B cell (primary cell): Measurements from ENCODE around the gene ENOX1.

Experiments
- EZH2 ChIP-seq: IDR thresholded peaks from 2 replicates; pipeline ENCODE4 v1.6.1; 2012; ENCODE audit warnings: borderline replicate concordance, low read depth, mild to moderate bottlenecking, moderate library complexity, low read length; ENCODE audit not compliant: insufficient read depth, poor library complexity, severe bottlenecking
- TF ChIP-seq, protein P1 (sequence below): fragments of 200-600 bp; IDR thresholded peaks from one replicate; pipeline ENCODE4 v1.8.0; 2022; ENCODE audit warnings: antibody characterized with exemption, mild to moderate bottlenecking

DNA sequence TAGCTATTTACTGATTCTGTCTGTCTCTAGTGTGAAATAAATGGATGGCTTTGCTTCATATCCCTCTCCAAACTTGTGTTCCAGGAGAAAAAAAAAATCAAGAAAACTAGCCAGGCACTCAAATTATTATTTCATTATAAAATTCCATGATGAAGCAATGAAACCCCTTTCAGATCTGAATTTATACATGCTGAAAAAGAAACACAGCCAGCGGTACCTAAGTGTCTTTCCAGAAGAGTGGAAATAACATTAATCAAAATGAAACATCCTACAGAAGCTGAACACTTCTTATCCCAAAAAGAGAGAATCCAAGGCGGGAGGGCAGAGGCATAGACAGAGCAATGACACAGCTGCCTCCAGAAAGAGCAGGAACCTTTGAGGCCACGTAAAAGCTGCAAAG, 15.9 kb downstream of the ENOX1 start:
- TF ChIP-seq, protein P1, sequence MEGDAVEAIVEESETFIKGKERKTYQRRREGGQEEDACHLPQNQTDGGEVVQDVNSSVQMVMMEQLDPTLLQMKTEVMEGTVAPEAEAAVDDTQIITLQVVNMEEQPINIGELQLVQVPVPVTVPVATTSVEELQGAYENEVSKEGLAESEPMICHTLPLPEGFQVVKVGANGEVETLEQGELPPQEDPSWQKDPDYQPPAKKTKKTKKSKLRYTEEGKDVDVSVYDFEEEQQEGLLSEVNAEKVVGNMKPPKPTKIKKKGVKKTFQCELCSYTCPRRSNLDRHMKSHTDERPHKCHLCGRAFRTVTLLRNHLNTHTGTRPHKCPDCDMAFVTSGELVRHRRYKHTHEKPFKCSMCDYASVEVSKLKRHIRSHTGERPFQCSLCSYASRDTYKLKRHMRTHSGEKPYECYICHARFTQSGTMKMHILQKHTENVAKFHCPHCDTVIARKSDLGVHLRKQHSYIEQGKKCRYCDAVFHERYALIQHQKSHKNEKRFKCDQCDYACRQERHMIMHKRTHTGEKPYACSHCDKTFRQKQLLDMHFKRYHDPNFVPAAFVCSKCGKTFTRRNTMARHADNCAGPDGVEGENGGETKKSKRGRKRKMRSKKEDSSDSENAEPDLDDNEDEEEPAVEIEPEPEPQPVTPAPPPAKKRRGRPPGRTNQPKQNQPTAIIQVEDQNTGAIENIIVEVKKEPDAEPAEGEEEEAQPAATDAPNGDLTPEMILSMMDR = no peak
- TF ChIP-seq EZH2 = no peak
